ENCODE measurements around the gene CEP290.

The CEP290 gene

DNA sequence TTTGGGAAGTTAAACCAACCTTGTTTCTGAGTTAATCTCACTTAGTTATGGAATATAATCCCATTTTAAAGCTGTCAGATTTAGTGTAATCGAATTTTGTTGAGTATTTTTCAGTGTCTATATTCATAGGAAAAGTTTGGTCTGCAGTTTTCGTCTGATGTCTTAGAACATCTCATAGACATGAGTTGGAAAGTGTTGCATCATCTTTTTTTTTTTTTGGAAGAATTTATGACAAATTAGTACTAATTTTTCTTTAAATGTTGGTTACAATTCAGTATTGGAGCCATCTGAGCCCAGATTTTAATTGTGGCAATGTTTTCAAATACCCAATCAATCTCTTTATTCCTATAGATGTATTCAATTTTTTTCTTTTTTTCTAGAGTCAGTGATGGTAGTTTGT lies 140.6 kb downstream of the CEP290 start:
- H3K4me3 ChIP-seq (ENCODE audit: severe bottlenecking): no peak overlapping the region
- ATAC-seq (ENCODE audit: low read depth) (no peak), DNase-seq (ENCODE audit: low spot score) (no peak)
- TF ChIP-seq, protein P1, sequence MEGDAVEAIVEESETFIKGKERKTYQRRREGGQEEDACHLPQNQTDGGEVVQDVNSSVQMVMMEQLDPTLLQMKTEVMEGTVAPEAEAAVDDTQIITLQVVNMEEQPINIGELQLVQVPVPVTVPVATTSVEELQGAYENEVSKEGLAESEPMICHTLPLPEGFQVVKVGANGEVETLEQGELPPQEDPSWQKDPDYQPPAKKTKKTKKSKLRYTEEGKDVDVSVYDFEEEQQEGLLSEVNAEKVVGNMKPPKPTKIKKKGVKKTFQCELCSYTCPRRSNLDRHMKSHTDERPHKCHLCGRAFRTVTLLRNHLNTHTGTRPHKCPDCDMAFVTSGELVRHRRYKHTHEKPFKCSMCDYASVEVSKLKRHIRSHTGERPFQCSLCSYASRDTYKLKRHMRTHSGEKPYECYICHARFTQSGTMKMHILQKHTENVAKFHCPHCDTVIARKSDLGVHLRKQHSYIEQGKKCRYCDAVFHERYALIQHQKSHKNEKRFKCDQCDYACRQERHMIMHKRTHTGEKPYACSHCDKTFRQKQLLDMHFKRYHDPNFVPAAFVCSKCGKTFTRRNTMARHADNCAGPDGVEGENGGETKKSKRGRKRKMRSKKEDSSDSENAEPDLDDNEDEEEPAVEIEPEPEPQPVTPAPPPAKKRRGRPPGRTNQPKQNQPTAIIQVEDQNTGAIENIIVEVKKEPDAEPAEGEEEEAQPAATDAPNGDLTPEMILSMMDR (IDR thresholded peaks at IDR 0.05; ENCODE audit: poor library complexity, severe bottlenecking): no peak
- H3K27ac ChIP-seq (ENCODE audit: poor library complexity, severe bottlenecking): no peak overlapping the region
- no peaks in the 10 kb centered on the region for H3K9me3 ChIP-seq (ENCODE audit: severe bottlenecking)
- H3K36me3 ChIP-seq (ENCODE audit: low read depth): no peaks in the 10 kb centered on the region
- H3K27me3 ChIP-seq (ENCODE audit: insufficient read depth, poor library complexity, severe bottlenecking): no peaks in the 10 kb centered on the region
- no peaks in the 10 kb centered on the region for H3K4me1 ChIP-seq (ENCODE audit: insufficient read depth, poor library complexity, severe bottlenecking)

Measured in RWPE2 (cell line).